ENCODE data around the gene KLRF1.

KLRF1 gene, protein sequence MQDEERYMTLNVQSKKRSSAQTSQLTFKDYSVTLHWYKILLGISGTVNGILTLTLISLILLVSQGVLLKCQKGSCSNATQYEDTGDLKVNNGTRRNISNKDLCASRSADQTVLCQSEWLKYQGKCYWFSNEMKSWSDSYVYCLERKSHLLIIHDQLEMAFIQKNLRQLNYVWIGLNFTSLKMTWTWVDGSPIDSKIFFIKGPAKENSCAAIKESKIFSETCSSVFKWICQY

GRCh38 chr12:9827209-9827888 lies at the start of gene KLRF1:
TSS of gene KLRF1 (plus strand) at chr12:9827481. CDS start at chr12:9827545, 64 bp downstream.
- in situ Hi-C loops (cut with HindIII; ENCODE audit: low sequenced_read_pairs): no loop called here

- in situ Hi-C loops (cut with HindIII; ENCODE audit: low sequenced_read_pairs): no loop called here
Observed at GRCh38 chr12:9779209-9779608, 48.1 kb upstream of the KLRF1 start.

GRCh38 chr12:9781360-9781759 lies 45.9 kb upstream of the KLRF1 start:
- in situ Hi-C loops (cut with HindIII; ENCODE audit: low sequenced_read_pairs): no loop called here

DNA sequence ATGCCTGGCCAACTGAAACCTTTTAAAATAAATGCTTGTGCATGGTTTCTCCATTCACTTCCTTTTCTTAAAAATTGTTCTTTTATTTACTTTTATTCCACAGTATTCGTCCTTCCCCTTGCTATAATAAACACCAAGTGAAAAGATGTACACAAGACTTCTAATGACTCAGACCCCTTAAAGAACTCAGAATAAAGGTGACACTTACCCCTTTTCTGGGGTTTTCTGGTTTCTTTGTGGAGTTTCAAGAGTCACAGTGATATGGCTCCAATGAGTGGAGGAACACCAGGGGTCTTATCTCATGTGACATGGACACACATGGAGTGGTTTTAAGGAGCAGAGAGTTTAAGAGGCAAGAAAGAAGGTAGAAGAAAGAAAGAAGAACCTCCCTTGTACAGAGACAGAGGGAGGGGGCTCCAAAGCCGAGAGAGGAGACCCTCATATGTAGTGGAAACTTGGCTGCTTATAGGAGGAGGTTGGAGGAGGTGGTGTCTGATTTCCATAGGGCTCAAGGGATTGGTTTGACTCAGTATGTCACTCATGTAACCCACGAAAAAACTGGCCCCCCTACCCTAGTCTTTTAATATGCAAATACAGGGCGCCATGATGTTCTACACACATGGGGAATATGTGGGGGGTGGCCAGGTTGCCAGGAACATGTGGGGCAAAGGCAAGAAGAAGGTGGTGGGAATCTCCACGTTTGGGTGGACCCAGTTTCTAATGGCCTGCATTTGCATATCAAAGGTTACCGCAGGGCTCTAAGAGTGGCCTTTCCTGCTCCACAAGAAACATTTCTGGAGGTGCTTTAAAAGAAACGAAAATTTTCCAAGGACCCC lies 44.5 kb upstream of the KLRF1 start:
- in situ Hi-C loops (cut with HindIII; ENCODE audit: low sequenced_read_pairs): no loop called here

DNA sequence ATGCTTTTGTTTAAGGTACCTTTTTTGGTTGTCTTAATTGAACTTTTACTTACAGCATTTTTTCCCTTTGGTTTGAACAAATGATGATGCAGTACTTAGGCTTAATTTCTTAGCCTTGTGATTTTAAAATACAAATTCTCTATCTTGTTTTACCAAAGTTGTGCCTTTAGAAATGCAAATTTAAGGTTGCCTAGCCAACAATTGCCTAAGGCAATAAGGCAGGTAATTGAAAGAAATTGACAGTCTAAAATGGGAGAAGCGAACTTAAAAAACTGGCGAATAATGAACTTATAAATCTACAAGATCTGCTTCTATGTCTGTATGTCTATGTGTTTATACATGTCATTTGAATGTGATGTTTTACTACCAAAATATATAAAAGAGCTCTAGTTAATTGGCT lies 43.0 kb upstream of the KLRF1 start:
- in situ Hi-C loops (cut with HindIII; ENCODE audit: low sequenced_read_pairs): no loop called here

DNA sequence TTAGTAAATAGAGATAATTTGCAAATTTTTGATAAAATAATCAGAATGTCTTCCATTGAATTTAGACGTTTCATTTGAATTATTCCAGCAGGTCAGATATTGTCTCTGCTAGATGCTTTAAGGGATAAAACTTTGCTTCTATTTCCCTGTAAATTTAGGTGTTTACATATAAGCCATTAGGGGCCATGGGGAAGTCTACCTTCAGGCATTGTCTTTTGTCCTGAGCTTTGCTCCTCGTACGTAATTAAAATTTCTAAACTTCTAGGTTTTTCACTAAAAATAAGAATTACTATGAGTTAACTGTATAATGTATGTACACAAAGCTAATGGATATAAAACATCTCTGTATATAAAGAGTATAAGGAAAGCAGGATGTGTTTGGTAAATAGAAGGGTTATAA lies 42.5 kb upstream of the KLRF1 start:
- in situ Hi-C loops (cut with HindIII; ENCODE audit: low sequenced_read_pairs): no loop called here

- in situ Hi-C loops (cut with HindIII; ENCODE audit: low sequenced_read_pairs): no loop called here
Observed at GRCh38 chr12:9786726-9787717, 40.3 kb upstream of the KLRF1 start.

GRCh38 chr12:9792185-9792900 lies 34.9 kb upstream of the KLRF1 start:
- in situ Hi-C loops (cut with HindIII; ENCODE audit: low sequenced_read_pairs): loop anchor here (5.0 kb wide), 1 partner anchor 40 kb away; no protein-coding TSS in a partner anchor

DNA sequence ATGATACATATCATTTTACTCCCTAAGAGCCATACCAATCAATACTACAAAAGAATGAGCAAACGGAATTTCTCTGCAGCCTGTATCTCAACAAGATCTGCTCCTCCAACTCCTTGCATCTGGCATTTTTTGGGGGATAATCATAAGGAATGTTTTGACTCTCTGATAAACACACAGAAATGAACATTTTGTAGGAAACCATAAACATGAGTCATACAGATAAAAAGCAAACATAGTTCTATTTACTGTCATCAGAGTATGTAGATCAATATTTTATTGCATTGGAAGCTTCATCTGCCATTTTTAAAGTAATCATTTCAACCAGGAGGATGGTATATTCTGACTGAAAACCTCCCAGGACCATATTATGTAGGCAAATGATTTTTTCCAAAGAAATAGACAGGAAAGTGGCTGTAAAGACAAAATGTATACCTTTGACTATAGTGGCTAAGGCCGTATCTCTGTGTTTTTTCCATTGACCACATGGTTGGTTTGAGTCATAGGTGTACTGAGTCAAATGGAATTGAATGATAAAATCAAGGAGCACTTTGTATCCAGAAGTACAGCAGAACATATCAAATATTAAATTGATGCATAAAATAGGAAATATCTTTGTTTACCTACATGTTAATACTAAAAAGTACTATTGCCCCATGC lies 34.2 kb upstream of the KLRF1 start:
- in situ Hi-C loops (cut with HindIII; ENCODE audit: low sequenced_read_pairs): loop anchor here (5.0 kb wide), 1 partner anchor 41 kb away; no protein-coding TSS in a partner anchor

DNA sequence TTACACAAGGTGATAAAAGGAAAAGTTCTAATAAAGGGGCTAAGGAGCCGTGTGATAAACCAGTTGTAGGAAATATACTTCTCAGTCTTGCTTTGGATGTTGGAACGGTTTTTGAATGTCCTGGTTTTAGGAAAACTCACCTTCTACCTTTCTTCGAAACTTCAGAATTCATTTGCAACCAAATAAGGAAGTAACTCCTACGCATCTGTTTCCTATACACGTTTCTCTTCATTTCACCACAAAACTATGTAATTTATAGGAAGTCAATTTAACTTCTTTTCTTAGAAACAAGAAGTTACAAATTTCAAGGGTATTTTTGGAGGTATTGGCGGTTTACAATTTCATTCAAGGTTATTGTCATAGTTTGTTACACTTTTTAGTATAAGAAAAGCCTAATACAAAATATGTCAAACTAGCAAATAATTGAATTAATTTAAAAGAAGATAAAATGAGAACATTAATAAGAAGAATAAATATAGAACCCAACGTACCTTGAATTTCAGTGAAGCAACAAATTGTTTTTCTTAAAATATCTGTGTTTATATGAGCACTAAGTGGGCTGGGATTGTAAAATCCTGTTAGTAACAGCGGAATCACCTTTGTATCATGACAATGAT lies 33.4 kb upstream of the KLRF1 start:
- in situ Hi-C loops (cut with HindIII; ENCODE audit: low sequenced_read_pairs): loop anchor here (5.0 kb wide), 1 partner anchor 42 kb away; no protein-coding TSS in a partner anchor

DNA sequence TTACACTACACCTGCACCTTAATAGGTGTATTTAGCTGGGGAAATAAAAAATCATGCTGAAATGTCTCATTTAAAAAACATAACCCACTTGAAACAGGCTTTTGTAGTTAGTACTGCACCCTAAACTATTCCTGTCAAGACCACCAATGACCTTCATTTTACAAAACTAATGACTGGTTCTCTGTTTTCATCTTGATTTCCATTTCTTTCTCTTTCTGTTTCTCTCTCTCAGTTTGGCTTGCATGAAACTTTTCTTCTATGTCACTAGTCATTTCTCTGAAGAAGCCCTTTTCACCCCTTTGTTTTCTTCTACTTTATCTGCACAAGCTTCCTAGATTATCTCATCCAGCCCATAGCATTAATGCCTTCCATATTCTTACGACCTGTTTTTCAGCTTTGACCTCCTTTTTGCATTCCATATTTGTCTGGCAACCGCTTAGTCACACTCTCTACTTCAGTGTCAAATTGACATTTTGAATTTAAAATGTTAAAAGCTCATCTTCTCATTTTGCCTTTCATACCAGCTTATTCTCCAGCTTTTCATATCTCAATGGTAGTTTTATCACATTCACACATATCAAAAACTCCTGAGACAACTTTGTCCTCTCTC lies 32.7 kb upstream of the KLRF1 start:
- in situ Hi-C loops (cut with HindIII; ENCODE audit: low sequenced_read_pairs): loop anchor here (5.0 kb wide), 1 partner anchor 42 kb away; no protein-coding TSS in a partner anchor

DNA sequence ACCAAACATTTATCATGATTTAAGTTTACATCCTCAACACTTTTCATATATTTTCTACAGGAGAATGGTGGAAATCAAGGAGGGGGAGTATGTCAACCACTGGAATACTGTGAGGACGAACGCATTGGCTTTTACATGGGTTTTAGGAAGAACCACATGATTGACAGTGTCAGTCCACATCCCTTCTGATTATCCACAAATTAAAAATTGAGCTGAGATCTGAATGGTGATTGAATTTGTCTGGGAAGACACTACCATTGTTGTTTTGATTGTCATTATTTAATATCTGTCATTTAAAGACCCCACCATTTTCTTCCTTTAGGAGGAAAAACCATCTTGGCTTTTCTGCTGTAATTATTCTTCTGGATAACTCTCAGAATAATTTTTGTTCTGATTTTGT lies 31.3 kb upstream of the KLRF1 start:
- in situ Hi-C loops (cut with HindIII; ENCODE audit: low sequenced_read_pairs): no loop called here

DNA sequence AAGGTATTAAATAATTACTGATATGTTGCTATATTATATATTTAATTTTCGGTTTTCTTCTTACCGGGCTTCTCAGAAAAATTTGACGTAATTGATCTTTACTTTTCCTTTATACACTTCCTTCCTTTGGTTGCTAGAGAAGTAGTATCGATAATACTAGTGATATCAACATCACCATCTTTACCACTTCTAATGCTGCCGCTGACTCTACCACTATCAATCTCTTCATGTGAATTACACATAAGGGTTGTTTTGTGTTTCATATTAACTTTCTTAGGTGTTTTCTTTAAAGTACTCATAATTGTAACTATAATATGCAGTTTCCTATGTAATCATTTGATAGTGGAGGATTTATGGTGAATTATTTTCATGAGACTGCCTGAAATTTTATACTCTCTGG lies 30.9 kb upstream of the KLRF1 start:
- in situ Hi-C loops (cut with HindIII; ENCODE audit: low sequenced_read_pairs): no loop called here

DNA sequence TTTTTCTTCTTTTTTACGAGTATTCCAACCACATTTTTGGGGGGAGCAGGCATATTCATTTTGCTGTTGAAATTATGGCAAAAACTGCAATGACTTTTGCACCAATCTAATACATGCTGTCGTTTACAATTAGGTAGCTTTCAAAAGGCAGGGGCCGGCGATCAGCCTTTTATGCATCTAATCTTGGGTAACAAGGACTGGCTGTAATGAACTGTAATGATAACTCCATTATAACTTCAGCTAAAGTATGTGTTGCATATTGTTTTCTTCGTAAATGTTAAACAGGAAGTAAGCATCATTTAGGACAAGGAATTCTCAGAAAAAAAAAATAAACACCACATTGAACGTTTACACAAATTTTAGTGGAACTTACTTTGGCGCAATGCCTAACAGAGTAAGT lies 30.3 kb upstream of the KLRF1 start:
- in situ Hi-C loops (cut with HindIII; ENCODE audit: low sequenced_read_pairs): no loop called here

- in situ Hi-C loops (cut with HindIII; ENCODE audit: low sequenced_read_pairs): no loop called here
Observed at GRCh38 chr12:9797722-9798619, 29.3 kb upstream of the KLRF1 start.

- in situ Hi-C loops (cut with HindIII; ENCODE audit: low sequenced_read_pairs): no loop called here
Observed at GRCh38 chr12:9799961-9800360, 27.3 kb upstream of the KLRF1 start.

GRCh38 chr12:9805883-9806282 lies 21.4 kb upstream of the KLRF1 start:
- in situ Hi-C loops (cut with HindIII; ENCODE audit: low sequenced_read_pairs): no loop called here

All from endothelial cell of hepatic sinusoid (primary cell).